Right lobe of liver (tissue), 6 donors: ENCODE data around the gene RAB12. TPM values are rescaled to one million over a fixed set of nuclear protein-coding genes. Genes with fewer than 3 reads are reported as not detected.

Experiments
- ATAC-seq, 4 donors: fragments of 200-7000 bp; cut with Tn5 transposase; one replicate each; pipeline ENCODE4 v1.9.1; 2020; ENCODE audit warnings: mild to moderate bottlenecking in 4 of 4, moderate library complexity in 4 of 4
- DNase-seq, 3 donors: peaks; one replicate each; pipeline ENCODE4 v3.0.0-alpha.2; 2020
- H3K27ac ChIP-seq, 3 donors: fragments of 200-600 bp; one replicate each; pipeline ENCODE4 v1.8.0; 2022
- H3K27me3 ChIP-seq, 2 donors: fragments of 200-600 bp; one replicate each; pipeline ENCODE4 v1.8.0; 2022
- H3K36me3 ChIP-seq, 4 donors: fragments of 200-600 bp; sonication (generic) in 1 of 4; one replicate each; pipeline versions ENCODE4 v1.5.1 to v1.8.0; 2017 to 2022; ENCODE audit warnings: control low read depth in 1 of 4
- H3K4me1 ChIP-seq, 4 donors: fragments of 200-600 bp; sonication (generic) in 1 of 4; one replicate each; pipeline versions ENCODE4 v1.5.1 to v1.8.0; 2017 to 2022; ENCODE audit warnings: control low read depth in 1 of 4
- H3K4me3 ChIP-seq, 3 donors: fragments of 200-600 bp; one replicate each; pipeline ENCODE4 v1.8.0; 2022
- H3K9me3 ChIP-seq, 4 donors: fragments of 200-600 bp; sonication (generic) in 1 of 4; one replicate each; pipeline versions ENCODE4 v1.5.1 to v1.8.0; 2017 to 2022; ENCODE audit warnings: control low read depth in 1 of 4
- POLR2A ChIP-seq: fragments of 450-650 bp; IDR thresholded peaks from one replicate; pipeline ENCODE4 v1.6.1; 2017; ENCODE audit warnings: antibody characterized with exemption, mild to moderate bottlenecking
- WGBS: methylation state at CpG from one replicate; pipeline ENCODE4 v1.1.6; 2018; ENCODE audit warnings: low coverage, low lambda C conversion rate; ENCODE audit not compliant: insufficient coverage; ENCODE audit errors: missing lambda C conversion rate; 5-methylcytosine and 5-hydroxymethylcytosine counted together
- intact Hi-C, 2 donors: fragments of 100-400 bp; cut with DNase I; formaldehyde crosslinking; loops; one replicate each; pipeline versions ENCODE4 v1.11.2 to v1.14.1; 2022
- total RNA-seq, 6 experiments: library from RNA; depleted of rRNA in 2 of 6; stranded (reverse); fragments of >200 nt in 2 of 6; fragmentation: NEBNext Ultra II Directional in 3 of 6; extraction: Animal tissue kit (Norgen Biotek cat#: 25700) in 3 of 6; gene quantifications; one replicate each; pipeline versions ENCODE4 v1.1.0 to v1.2.4, GENCODE V29; 2016 to 2023
- TF ChIP-seq, protein P1 (sequence below), 4 donors: fragments of 200-600 bp in 3 of 4; fragments of 450-650 bp in 1 of 4; IDR thresholded peaks; one replicate each; pipeline versions ENCODE4 v1.5.1 to v1.8.0; 2016 to 2022; ENCODE audit warnings: antibody characterized with exemption in 4 of 4, mild to moderate bottlenecking in 2 of 4
- donor health status: DM: no; HTN: yes; CAD: no.
- donor health status: DM: no; HTN: no; CAD: no.
- donor health status: DM: no; HTN: no; CAD: no.
- donor health status: DM: no; HTN: yes; CAD: no.
- donor health status: DM: no; HTN: yes; CAD: no.

RAB12 gene
- total RNA-seq, 6 experiments from 2014 or later, result 16.5 to 26.5 (median 22.6) TPM

- Histone ChIP-seq H3K27me3 (no peaks in the 10 kb centered on the region), H3K4me3 (no peak overlapping the region), H3K4me1 (no peaks in the 10 kb centered on the region), H3K36me3 (peaks cover 0 to 32% (median 8%) of the 10 kb centered on the region in 4 donors), H3K27ac (no peak overlapping the region), H3K9me3 (no peaks in the 10 kb centered on the region)
- 100% methylated on average over 2 of the region's 4 CpGs for WGBS
- intact Hi-C loops, result no loop called here
- TF ChIP-seq, protein P1, sequence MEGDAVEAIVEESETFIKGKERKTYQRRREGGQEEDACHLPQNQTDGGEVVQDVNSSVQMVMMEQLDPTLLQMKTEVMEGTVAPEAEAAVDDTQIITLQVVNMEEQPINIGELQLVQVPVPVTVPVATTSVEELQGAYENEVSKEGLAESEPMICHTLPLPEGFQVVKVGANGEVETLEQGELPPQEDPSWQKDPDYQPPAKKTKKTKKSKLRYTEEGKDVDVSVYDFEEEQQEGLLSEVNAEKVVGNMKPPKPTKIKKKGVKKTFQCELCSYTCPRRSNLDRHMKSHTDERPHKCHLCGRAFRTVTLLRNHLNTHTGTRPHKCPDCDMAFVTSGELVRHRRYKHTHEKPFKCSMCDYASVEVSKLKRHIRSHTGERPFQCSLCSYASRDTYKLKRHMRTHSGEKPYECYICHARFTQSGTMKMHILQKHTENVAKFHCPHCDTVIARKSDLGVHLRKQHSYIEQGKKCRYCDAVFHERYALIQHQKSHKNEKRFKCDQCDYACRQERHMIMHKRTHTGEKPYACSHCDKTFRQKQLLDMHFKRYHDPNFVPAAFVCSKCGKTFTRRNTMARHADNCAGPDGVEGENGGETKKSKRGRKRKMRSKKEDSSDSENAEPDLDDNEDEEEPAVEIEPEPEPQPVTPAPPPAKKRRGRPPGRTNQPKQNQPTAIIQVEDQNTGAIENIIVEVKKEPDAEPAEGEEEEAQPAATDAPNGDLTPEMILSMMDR (IDR thresholded peaks at IDR 0.05), result no peak
- TF ChIP-seq POLR2A, result no peak
- DNase-seq, result no peak
- no peak for ATAC-seq
Measured at GRCh38 chr18:8632386-8632785, 23.1 kb downstream of the RAB12 start.

- Histone ChIP-seq H3K27ac (no peak overlapping the region), H3K9me3 (no peaks in the 10 kb centered on the region), H3K4me3 (no peak overlapping the region), H3K27me3 (no peaks in the 10 kb centered on the region), H3K36me3 (peaks cover 0 to 45% (median 10%) of the 10 kb centered on the region in 4 donors), H3K4me1 (no peaks in the 10 kb centered on the region)
- ATAC-seq (no peak), DNase-seq (no peak)
- TF ChIP-seq, protein P1 (IDR thresholded peaks at IDR 0.05), result no peak
- TF ChIP-seq POLR2A, result no peak
- intact Hi-C loops, result no loop called here
- WGBS, result 88% methylated on average over 4 of the region's 6 CpGs
Measured at GRCh38 chr18:8634508-8634907, 25.3 kb downstream of the RAB12 start.

DNA sequence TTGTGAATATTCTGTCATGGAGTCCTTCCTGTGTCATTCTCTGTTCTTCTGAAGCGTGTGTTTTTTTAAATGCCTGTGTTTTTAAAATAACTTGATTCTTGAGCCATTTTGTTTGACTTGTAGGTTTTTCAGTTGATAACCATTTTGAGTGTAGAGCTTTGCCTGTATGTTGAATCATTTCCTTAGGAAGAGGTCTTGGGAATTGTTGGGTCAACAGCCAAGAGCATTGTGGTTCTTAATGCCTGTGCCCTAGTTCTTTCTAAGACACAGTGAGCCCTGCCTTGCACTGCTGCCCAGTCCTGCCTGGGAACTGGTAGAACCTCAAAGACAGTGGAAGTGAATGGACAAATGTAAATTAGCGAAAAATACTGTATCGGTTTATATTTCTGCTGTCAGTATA is 25.9 kb downstream of the RAB12 start:
- no peaks in the 10 kb centered on the region for H3K4me1 ChIP-seq
- ATAC-seq (no peak), DNase-seq (no peak)
- peaks cover 0 to 49% (median 10%) of the 10 kb centered on the region in 4 donors for H3K36me3 ChIP-seq
- H3K27ac ChIP-seq, result no peak overlapping the region
- H3K27me3 ChIP-seq, result no peaks in the 10 kb centered on the region
- intact Hi-C loops, result no loop called here
- WGBS, result 86% methylated on average over 3 of the region's 3 CpGs
- H3K4me3 ChIP-seq, result no peak overlapping the region
- H3K9me3 ChIP-seq, result no peaks in the 10 kb centered on the region
- TF ChIP-seq POLR2A, result no peak
- TF ChIP-seq, protein P1 (IDR thresholded peaks at IDR 0.05), result no peak

GRCh38 chr18:8639762-8640161 is 30.5 kb downstream of the RAB12 start:
- H3K9me3 ChIP-seq, result no peaks in the 10 kb centered on the region
- H3K27ac ChIP-seq, result no peak overlapping the region
- ATAC-seq (no peak), DNase-seq (no peak)
- intact Hi-C loops, result no loop called here
- no peak for TF ChIP-seq POLR2A
- TF ChIP-seq, protein P1 (IDR thresholded peaks at IDR 0.05), result no peak
- WGBS, result 100% methylated on average over 6 of the region's 11 CpGs
- H3K4me3 ChIP-seq, result no peak overlapping the region
- no peaks in the 10 kb centered on the region for H3K4me1 ChIP-seq
- no peaks in the 10 kb centered on the region for H3K27me3 ChIP-seq
- peaks cover 0 to 39% (median 5%) of the 10 kb centered on the region in 4 donors for H3K36me3 ChIP-seq
